ENCODE data around the gene NT5C2.

The NT5C2 gene

GRCh38 chr10:103123282-103124024, 69.6 kb downstream of the NT5C2 start:
- H3K4me3 ChIP-seq (ENCODE audit: low read depth, low read length) = no peak overlapping the region
- no peak for DNase-seq (ENCODE audit: low read depth)
- TF ChIP-seq MYC (IDR thresholded peaks at IDR 0.05; ENCODE audit: low read depth, low read length) (no peak), CTCF (IDR thresholded peaks at IDR 0.05; ENCODE audit: low read depth, low read length) (no peak), POLR2A (IDR thresholded peaks at IDR 0.05; ENCODE audit: extremely low read depth, insufficient read length) (no peak)
- TF ChIP-seq, protein P1, sequence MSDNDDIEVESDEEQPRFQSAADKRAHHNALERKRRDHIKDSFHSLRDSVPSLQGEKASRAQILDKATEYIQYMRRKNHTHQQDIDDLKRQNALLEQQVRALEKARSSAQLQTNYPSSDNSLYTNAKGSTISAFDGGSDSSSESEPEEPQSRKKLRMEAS (IDR thresholded peaks at IDR 0.05; ENCODE audit: low read depth, low read length) = no peak

- no peak for DNase-seq (ENCODE audit: low read depth)
- H3K4me3 ChIP-seq (ENCODE audit: low read depth, low read length) = no peak overlapping the region
- TF ChIP-seq CTCF (IDR thresholded peaks at IDR 0.05; ENCODE audit: low read depth, low read length) (no peak), MYC (IDR thresholded peaks at IDR 0.05; ENCODE audit: low read depth, low read length) (no peak), POLR2A (IDR thresholded peaks at IDR 0.05; ENCODE audit: extremely low read depth, insufficient read length) (no peak)
- TF ChIP-seq, protein P1 (IDR thresholded peaks at IDR 0.05; ENCODE audit: low read depth, low read length) = no peak
Observed at GRCh38 chr10:103120977-103121735, 71.9 kb downstream of the NT5C2 start.

DNA sequence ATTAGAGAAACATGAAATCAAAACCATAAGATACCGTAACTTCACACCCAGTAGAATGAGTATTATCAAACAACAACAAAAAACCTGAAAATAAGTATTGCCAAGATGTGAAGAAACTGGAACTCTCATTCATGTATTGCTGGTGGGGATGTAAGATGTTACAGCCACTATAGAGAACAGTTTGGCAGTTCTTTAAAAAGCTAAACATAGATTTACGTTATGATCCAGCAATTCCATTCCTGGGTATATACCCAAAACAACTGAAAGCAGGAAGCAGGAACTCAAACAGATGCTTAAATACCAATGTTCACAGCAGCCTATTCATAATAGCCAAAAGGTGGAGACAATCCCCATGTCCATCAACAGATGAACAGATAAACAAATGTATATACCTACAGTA, 72.5 kb downstream of the NT5C2 start:
- TF ChIP-seq CTCF (IDR thresholded peaks at IDR 0.05; ENCODE audit: low read depth, low read length) (no peak), MYC (IDR thresholded peaks at IDR 0.05; ENCODE audit: low read depth, low read length) (no peak)
- TF ChIP-seq, protein P1 (IDR thresholded peaks at IDR 0.05; ENCODE audit: low read depth, low read length) = no peak
- DNase-seq (ENCODE audit: low read depth) = no peak
- no peak overlapping the region for H3K4me3 ChIP-seq (ENCODE audit: low read depth, low read length)

- TF ChIP-seq POLR2A (IDR thresholded peaks at IDR 0.05; ENCODE audit: extremely low read depth, insufficient read length) (no peak), MYC (IDR thresholded peaks at IDR 0.05; ENCODE audit: low read depth, low read length) (no peak), CTCF (IDR thresholded peaks at IDR 0.05; ENCODE audit: low read depth, low read length) (no peak)
- TF ChIP-seq, protein P1 (IDR thresholded peaks at IDR 0.05; ENCODE audit: low read depth, low read length) = no peak
- DNase-seq (ENCODE audit: low read depth) = no peak
- H3K4me3 ChIP-seq (ENCODE audit: low read depth, low read length) = no peak overlapping the region
Observed at GRCh38 chr10:103117247-103117646, 75.8 kb downstream of the NT5C2 start.

DNA sequence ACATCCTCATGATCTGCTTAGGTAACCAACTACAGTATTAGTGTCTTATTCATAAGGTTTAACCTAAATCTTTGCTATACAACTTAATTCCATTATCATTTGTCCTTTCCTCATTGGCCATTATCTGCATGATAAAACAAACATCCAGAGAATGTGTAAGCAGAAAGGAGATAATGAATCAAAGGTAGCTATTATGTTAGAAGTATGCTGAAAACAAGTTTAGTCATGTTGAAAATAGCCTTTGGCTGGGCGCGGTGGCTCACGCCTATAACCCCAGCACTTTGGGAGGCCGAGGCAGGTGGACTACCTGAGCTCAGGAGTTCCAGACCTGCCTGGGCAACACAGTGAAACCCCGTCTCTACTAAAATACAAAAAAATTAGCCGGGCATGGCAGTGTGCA, 78.2 kb downstream of the NT5C2 start:
- TF ChIP-seq CTCF (IDR thresholded peaks at IDR 0.05; ENCODE audit: low read depth, low read length) (no peak), MYC (IDR thresholded peaks at IDR 0.05; ENCODE audit: low read depth, low read length) (no peak), POLR2A (IDR thresholded peaks at IDR 0.05; ENCODE audit: extremely low read depth, insufficient read length) (no peak)
- TF ChIP-seq, protein P1 (IDR thresholded peaks at IDR 0.05; ENCODE audit: low read depth, low read length) = no peak
- no peak overlapping the region for H3K4me3 ChIP-seq (ENCODE audit: low read depth, low read length)
- no peak for DNase-seq (ENCODE audit: low read depth)

All from NB4 (cell line).